NCI-H1436 (cell line): ENCODE results near the gene FAM111A.

Experiments
- DNase-seq: peaks from one replicate; lab custom pipeline; 2025; lab: John Stamatoyannopoulos, UW

The FAM111A gene

GRCh38 chr11:59180168-59180776, 37.6 kb downstream of the FAM111A start:
- no peak for DNase-seq

- no peak for DNase-seq
Observed at GRCh38 chr11:59180907-59181306, 38.3 kb downstream of the FAM111A start.

GRCh38 chr11:59181746-59182456, 39.2 kb downstream of the FAM111A start:
- DNase-seq, result no peak

DNA sequence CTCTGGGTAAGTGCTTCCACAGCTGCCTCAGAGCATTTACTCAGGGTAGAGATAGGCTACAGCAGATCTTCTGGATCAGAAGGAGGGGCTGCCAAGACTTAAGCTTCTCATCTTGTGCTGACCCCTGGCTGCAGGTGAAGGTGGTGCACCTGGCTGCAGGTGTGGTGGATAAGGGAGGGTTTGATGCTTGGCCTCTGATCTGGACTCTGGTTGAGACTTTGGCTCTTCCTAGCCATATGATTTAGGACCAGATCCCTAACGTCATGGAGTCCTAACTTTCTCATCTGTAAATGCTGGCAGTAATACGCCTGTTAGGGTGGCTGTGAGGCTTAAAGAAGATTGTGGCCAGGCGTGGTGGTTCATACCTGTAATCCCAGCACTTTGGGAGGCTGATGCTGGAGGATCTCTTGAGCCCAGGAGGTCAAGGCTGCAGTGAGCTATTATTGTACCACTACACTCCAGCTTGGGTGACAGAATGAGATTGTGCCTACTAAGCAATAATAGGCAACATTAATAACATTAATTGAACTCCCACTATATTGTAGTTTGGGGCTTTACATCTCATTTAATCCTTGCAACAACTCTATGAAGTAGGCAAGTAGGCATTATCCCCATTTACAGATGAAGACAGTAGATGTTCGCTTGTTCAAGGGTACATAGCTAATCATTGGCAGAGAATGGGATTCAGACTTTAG, 39.9 kb downstream of the FAM111A start:
- no peak for DNase-seq

DNA sequence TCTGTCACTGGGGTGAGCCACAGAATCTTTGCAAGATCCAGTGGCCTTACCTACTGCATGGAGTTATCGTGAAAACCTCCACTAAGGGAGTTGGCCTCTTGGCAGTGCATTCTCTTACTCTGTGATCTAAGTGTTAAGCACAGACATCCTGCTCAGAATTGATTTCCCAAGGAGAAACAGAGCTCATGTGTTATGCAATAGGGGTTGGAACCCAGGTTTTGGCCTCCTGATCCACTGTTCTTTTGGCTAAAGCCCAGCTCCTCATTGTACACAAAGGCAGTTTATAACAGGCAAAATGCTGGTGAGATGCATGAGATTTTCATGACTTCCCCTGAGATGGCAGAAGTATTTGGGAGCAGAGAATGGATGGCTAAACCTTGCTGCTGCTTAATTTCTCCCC, 41.1 kb downstream of the FAM111A start:
- no peak for DNase-seq

- DNase-seq, result no peak
Observed at GRCh38 chr11:59184691-59185339, 42.2 kb downstream of the FAM111A start.

- no peak for DNase-seq
Observed at GRCh38 chr11:59185386-59185945, 42.8 kb downstream of the FAM111A start.

DNA sequence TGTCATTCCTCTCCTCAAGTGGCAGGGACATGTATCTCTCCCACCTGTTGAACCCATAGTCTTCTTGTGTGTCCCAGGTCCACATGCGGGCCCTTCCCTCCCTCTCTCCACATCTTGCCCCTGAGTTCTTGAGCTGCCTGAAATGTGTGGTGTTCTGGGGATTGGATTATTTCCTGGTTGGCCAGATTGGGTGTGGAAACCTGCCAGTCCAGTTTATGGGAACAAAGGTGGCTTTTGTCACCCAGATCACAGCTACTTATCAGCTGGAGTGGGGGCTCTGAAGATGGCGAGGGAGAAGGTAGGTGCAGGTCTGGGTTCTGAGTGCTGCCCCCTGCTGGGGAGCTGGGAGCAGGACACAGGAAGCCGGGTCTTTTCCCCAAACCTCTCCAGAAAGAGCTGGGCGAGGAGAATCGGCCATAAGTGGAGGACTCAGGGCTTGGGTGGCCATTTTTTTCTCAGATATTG, 43.5 kb downstream of the FAM111A start:
- no peak for DNase-seq

DNA sequence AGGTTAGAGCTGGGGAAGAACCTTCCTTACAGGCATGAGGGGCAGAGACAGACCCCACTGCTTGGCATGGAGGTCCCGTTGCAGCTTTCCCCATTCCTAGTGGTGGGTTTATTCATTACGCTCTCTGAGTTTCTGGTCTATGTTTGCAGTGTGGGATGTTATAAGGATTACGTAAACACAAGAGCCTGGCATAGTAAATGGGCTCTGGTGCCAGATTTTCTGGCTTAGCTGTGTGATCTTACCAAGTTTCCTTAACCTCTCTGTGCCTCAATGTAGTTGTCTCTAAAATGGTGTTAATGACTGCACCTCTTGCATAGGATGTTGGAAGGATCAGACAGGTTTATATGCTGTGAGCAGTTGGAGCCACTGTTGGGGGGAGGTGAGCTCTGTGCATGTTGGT, 44.4 kb downstream of the FAM111A start:
- DNase-seq, result no peak

DNA sequence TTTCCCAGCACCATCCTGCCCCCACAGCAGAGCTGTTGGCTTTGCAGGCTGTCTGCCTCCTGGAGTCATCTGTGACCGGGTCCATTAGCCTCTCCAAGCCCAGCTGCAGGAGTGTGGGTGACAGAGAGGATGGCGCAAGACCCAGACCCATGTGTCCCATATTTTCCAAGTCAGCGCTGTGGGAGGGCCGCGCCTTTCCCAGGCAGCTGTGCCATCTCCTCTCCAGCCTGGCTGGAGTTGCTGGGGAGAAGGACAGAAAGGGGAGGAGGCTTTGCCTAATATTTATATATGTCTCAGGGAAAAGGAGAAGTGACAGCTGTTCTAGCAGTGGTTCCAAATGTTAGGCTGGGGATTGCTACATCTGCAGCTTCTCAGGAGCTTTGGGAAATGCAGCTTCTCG, 44.9 kb downstream of the FAM111A start:
- DNase-seq, result no peak

- no peak for DNase-seq
Observed at GRCh38 chr11:59188954-59189353, 46.3 kb downstream of the FAM111A start.

DNA sequence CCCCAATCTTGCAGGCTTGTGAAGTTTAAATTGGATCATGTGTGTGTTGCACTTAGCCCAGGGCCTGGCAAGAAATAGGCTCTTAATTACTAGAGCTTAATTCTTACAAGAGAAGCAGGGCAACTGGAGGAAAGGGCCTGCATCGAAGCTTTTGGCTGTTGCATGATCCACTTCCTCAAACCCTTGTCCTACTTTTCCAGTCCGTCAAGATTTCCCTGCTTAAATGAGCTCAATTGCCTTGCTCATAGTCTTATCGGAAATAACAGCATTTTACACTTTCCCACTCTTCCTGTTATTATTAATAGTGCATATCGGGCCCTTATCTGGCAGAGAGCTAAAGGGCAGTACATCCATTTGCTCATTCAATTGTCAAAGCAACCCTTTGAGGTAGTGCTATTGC, 47.3 kb downstream of the FAM111A start:
- no peak for DNase-seq

- no peak for DNase-seq
Observed at GRCh38 chr11:59191095-59191494, 48.4 kb downstream of the FAM111A start.

GRCh38 chr11:59191890-59192289, 49.2 kb downstream of the FAM111A start:
- DNase-seq, result no peak

- no peak for DNase-seq
Observed at GRCh38 chr11:59192446-59193020, 49.9 kb downstream of the FAM111A start.

DNA sequence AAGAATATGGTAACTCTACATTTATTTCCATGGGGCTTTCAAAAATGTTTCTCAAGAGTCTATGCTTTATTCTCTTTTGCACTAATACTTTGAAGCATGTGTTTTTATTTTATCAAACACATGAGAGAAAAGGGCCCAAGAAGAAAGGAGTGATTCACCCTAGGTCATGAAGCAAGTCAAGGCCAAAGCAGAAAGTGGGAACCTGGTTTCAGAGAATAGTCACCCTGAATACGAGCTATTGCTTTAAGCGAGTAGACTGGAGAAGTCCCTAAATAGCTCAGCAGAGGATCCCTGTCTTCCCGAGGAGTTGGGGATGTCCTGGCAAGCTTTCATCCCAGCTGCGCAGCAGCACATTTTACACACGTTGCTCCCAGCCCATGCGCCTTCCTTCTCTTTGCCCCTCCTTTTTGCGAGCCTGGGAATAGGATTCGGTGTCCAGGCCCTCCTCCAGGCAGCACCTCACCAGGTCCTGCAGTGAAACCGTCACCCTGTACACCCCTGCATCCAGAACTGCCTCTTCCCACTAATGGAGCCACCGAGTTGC, 51.0 kb downstream of the FAM111A start:
- no peak for DNase-seq

DNA sequence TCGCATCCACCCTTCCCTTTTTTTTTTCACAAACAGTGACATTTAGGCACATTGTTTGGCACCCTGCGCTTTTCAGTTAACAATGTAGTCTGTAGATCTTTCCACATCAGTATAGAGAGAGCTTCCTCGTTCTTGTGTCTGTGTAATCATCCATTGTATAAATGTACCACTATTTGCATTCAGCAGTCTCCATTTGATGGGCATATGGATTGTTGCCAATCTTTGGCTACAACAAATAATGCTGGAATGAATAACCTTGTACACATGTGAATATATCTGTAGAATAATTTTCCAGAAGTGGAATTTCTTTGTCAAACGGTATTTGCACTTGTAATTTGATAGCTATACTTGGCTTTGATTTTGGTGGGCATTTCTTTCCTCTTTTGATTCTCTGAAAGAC, 52.9 kb downstream of the FAM111A start:
- DNase-seq, result no peak

DNA sequence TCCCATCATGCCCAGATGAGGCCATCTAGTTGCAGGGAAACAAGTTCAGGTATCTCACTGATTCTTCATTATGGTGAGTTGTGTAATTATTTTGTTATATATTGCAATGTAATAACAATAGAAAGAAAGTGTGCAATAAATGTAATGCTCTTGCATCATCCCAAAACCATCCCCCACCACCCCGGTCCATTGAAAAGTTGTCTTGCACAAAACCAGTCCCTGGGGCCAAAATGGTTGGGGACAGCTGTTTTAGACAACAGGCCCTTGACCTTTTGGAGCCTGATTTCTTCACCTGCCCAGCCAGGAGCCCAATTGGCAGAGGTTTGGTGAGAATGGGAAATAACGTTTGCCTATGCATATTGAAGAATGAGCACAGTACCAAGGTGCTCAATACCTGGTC, 54.1 kb downstream of the FAM111A start:
- DNase-seq, result no peak

GRCh38 chr11:59197991-59198390, 55.3 kb downstream of the FAM111A start:
- peak; percentile 69 for DNase-seq

GRCh38 chr11:59198726-59199125, 56.1 kb downstream of the FAM111A start:
- DNase-seq, result no peak

- no peak for DNase-seq
Observed at GRCh38 chr11:59199546-59200422, 57.1 kb downstream of the FAM111A start.
